ENCODE measurements around the gene ANKRD6.

DNA sequence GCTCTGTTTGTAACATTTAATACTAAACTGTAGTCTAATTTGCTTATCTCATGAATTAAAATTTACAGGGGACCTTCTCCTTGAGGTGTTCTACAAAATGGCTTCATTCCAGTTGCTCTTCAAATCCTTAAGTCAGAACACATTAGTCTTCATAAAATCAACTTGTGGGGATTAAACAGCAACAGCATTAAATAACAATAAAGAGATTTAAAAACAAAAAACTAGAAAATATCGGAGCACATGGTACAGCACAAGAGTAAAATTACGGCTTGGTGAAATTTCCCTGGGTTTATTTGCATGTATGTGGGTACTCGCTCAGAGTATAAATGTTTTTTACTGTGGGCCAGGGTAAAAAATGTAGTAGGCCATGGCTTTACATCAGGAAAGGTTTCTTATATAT lies 32.9 kb upstream of the ANKRD6 start:
- no peak for TF ChIP-seq POLR2AphosphoS5 (IDR thresholded peaks at IDR 0.05)
- TF ChIP-seq, protein P1, sequence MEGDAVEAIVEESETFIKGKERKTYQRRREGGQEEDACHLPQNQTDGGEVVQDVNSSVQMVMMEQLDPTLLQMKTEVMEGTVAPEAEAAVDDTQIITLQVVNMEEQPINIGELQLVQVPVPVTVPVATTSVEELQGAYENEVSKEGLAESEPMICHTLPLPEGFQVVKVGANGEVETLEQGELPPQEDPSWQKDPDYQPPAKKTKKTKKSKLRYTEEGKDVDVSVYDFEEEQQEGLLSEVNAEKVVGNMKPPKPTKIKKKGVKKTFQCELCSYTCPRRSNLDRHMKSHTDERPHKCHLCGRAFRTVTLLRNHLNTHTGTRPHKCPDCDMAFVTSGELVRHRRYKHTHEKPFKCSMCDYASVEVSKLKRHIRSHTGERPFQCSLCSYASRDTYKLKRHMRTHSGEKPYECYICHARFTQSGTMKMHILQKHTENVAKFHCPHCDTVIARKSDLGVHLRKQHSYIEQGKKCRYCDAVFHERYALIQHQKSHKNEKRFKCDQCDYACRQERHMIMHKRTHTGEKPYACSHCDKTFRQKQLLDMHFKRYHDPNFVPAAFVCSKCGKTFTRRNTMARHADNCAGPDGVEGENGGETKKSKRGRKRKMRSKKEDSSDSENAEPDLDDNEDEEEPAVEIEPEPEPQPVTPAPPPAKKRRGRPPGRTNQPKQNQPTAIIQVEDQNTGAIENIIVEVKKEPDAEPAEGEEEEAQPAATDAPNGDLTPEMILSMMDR (IDR thresholded peaks at IDR 0.05) = no peak
